HepG2 (cell line): Measurements from ENCODE around the gene PRRT2. TPM values are rescaled to one million over a fixed set of nuclear protein-coding genes. Genes with fewer than 3 reads are reported as not detected.
A peak's percentile ranks its signal among the peaks of the same experiment; 100 is the strongest.

ENCODE experiments used
- ARNT2 ChIP-seq: sonication (generic); formaldehyde crosslinking; IDR thresholded peaks from 2 replicates; pipeline ENCODE4 v1.8.0; 2022; ENCODE audit warnings: mild to moderate bottlenecking, low read depth, missing genetic modification reagents, moderate library complexity
- KDM1A ChIP-seq: IDR thresholded peaks from 2 replicates; pipeline ENCODE4 v1.6.1; 2016; ENCODE audit warnings: missing compliant biosample characterization
- PHB2 ChIP-seq: fragments of 450-650 bp; IDR thresholded peaks from 2 replicates; pipeline ENCODE4 v1.6.1; 2018; ENCODE audit not compliant: partially characterized antibody
- PLRG1 ChIP-seq: fragments of 450-650 bp; conservative IDR thresholded peaks from 2 replicates; pipeline ENCODE4 v1.6.1; 2016
- STAT5B ChIP-seq: sonication (generic); formaldehyde crosslinking; IDR thresholded peaks from 2 replicates; pipeline ENCODE4 v1.4.0; 2020; ENCODE audit warnings: missing genetic modification reagents
- STAT6 ChIP-seq: sonication (generic); formaldehyde crosslinking; IDR thresholded peaks from 2 replicates; pipeline ENCODE4 v1.4.0; 2020; ENCODE audit warnings: missing genetic modification reagents, mild to moderate bottlenecking, borderline replicate concordance
- YY1 ChIP-seq: IDR thresholded peaks from 2 replicates; pipeline ENCODE4 v1.6.1; 2011; ENCODE audit warnings: low read length, low read depth, moderate library complexity, mild to moderate bottlenecking; ENCODE audit not compliant: insufficient read depth, insufficient replicate concordance
- ZBTB10 ChIP-seq: sonication (generic); formaldehyde crosslinking; IDR thresholded peaks from 2 replicates; pipeline ENCODE4 v1.4.0; 2020; ENCODE audit warnings: missing genetic modification reagents, borderline replicate concordance
- ZFP36L2 ChIP-seq: sonication (generic); formaldehyde crosslinking; IDR thresholded peaks from 2 replicates; pipeline ENCODE4 v1.4.0; 2020; ENCODE audit warnings: missing genetic modification reagents
- ZNF33A ChIP-seq: sonication (generic); formaldehyde crosslinking; IDR thresholded peaks from 2 replicates; pipeline ENCODE4 v1.5.1; 2020; ENCODE audit warnings: missing genetic modification reagents, mild to moderate bottlenecking, moderate library complexity, borderline replicate concordance
- ZNF460 ChIP-seq: sonication (generic); formaldehyde crosslinking; IDR thresholded peaks from 2 replicates; pipeline ENCODE4 v1.5.1; 2020; ENCODE audit warnings: missing genetic modification reagents, mild to moderate bottlenecking, borderline replicate concordance
- ZNF549 ChIP-seq: sonication (generic); formaldehyde crosslinking; IDR thresholded peaks from 2 replicates; pipeline ENCODE4 v1.5.0; 2020; ENCODE audit warnings: missing genetic modification reagents
- ZNF639 ChIP-seq: conservative IDR thresholded peaks from 2 replicates; pipeline ENCODE4 v1.6.1; 2018; ENCODE audit warnings: missing genetic modification reagents
- ZNF687 ChIP-seq: sonication (generic); formaldehyde crosslinking; IDR thresholded peaks from 2 replicates; pipeline ENCODE4 v1.5.1; 2020; ENCODE audit warnings: mild to moderate bottlenecking, missing genetic modification reagents, moderate library complexity
- ZNF749 ChIP-seq: sonication (generic); formaldehyde crosslinking; IDR thresholded peaks from 2 replicates; pipeline ENCODE4 v1.8.0; 2022; ENCODE audit warnings: mild to moderate bottlenecking, missing genetic modification reagents, moderate library complexity, borderline replicate concordance
- polyA plus RNA-seq, 8 experiments: library from polyadenylated mRNA; depleted of rRNA in 3 of 8; stranded (reverse) in 7 of 8; unstranded in 1 of 8; fragments of >200 nt; fragmentation: Illumina TruSeq in 4 of 8; extraction: Trizol in 4 of 8; gene quantifications; 2 replicates each; pipeline versions ENCODE4 v1.2.1 to v1.2.3, GENCODE V29; 2011 to 2016; ENCODE audit warnings: low read depth in 4 of 8, missing spikeins in 1 of 8, mixed read lengths in 1 of 8; ENCODE audit not compliant: insufficient read depth in 1 of 8
- total RNA-seq, 5 experiments: library from RNA; depleted of rRNA; stranded (reverse); fragments of >200 nt; fragmentation: Illumina TruSeq; extraction: Trizol; gene quantifications; 2 replicates each; pipeline ENCODE4 v1.2.3, GENCODE V29; 2016; ENCODE audit warnings: low read depth in 1 of 5

PRRT2 gene
- total and polyA plus RNA-seq, 2 of the 13 experiments (the other 11 are each of a cell fraction or from before 2014, with no cell fraction given) = 0.51 to 1.1 TPM

- TF ChIP-seq ZNF687 (CRISPR knock-in tag) (peak; percentile 100), STAT6 (CRISPR knock-in tag) (no peak; the same call in 1 of the 2 replicates), KDM1A (CRISPR knock-in tag) (peak; percentile 69), YY1 (peak; percentile 6), PHB2 (no peak), STAT5B (no peak), PLRG1 (no peak), ZNF460 (CRISPR knock-in tag) (no peak), ZNF549 (CRISPR knock-in tag) (no peak), ZNF639 (CRISPR knock-in tag) (peak; percentile 94; the same call in 1 of the 2 replicates), ARNT2 (CRISPR knock-in tag) (peak; percentile 99), ZBTB10 (peak; percentile 93), ZNF749 (CRISPR knock-in tag) (peak; percentile 98), ZNF33A (CRISPR knock-in tag) (no peak), ZFP36L2 (no peak)
Measured at GRCh38 chr16:29807426-29808218, 4.4 kb upstream of the PRRT2 start (continued).
